ENCODE data around the gene PPL. TPM values are rescaled to one million over a fixed set of nuclear protein-coding genes. Genes with fewer than 3 reads are reported as not detected.

PPL gene
- total and polyA plus RNA-seq, 2 of the 13 experiments (the other 11 are each of a cell fraction or from before 2014, with no cell fraction given) = 5.7 to 6.6 TPM

DNA sequence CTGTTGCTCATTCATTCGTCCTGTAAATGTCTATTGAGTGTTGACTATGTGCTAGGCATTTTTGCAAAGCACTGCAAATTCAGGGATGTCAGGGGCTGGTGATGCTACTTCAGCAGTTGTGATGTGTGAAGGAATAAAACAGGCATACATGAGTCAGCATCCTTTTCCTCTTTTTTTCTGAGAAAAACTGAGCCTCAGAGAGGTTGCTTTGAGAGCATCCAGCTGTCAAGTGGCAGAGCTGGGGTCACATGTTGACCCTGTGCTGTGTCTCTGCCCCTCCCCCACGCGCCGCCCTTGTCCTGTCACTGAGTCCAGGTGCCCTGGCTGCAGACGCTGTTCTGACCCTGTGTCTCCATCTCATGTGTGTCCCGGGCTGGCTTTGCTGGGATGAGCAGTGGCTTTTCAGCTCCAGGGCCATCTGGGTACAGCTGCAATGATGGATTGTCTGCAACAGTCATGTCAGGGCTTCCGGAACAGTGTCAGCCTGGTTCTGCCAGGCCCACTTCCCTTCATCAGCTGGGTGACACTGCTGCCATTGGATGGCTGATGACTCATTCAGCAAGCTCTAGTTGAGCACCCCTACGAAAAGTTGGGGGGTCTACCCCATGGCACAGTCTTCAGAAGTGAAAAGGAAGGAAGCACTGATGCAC, 36.1 kb upstream of the PPL start:
- Histone ChIP-seq H3K36me3 (replicated peaks in 1 of 2; ENCODE audit: control insufficient read depth in 1 of 2, insufficient read depth in 2 of 2, low read length in 2 of 2) (no peaks in the 10 kb centered on the region), H4K20me1 (ENCODE audit: insufficient read depth, low read length) (no peaks in the 10 kb centered on the region), H3K9ac (ENCODE audit: insufficient read depth, low read depth, low read length) (no peak overlapping the region), H3K79me2 (ENCODE audit: insufficient read depth, low read length) (no peaks in the 10 kb centered on the region), H3K4me1 (ENCODE audit: insufficient read depth, low read length) (peaks cover 27% of the 10 kb centered on the region), H3K4me3 (replicated peaks in 1 of 3; ENCODE audit: insufficient read depth in 1 of 3, low read depth in 2 of 3, low read length in 3 of 3) (no peak overlapping the region), H3K27me3 (ENCODE audit: control insufficient read depth in 1 of 2, insufficient read depth in 2 of 2, low read length in 2 of 2) (peaks cover 0 to 11% of the 10 kb centered on the region in 2 experiments; a peak in 3 of 5 replicates), H2AFZ (ENCODE audit: low read length) (no peak overlapping the region), H3K4me2 (ENCODE audit: low read depth, low read length) (no peak overlapping the region), H3K27ac (ENCODE audit: extremely low read length, insufficient read depth, low read length) (no peak overlapping the region), H3K9me3 (ENCODE audit: low read length) (no peaks in the 10 kb centered on the region)
- 5% methylated on average over 6 of the region's 8 CpGs for WGBS (ENCODE audit: low lambda C conversion rate)
- in situ Hi-C loops (cut with HindIII; ENCODE audit: extremely low pct_ligation_motif_present, low pct_unique_long_range_greater_than_20kb) = loop anchor here (25.0 kb wide), 1 partner anchor 461 kb away; no protein-coding TSS in a partner anchor
- DNase-seq (ENCODE audit: low spot score) (no peak), ATAC-seq (no peak), FAIRE-seq (no peak)
- ChIA-PET CTCF (ENCODE audit: low intra/inter-chr PET ratio, low total read pairs) (no interaction called here), POLR2A (no interaction called here)
- TF ChIP-seq SCMH1 (CRISPR knock-in tag; IDR thresholded peaks at IDR 0.05; ENCODE audit: borderline replicate concordance) (no peak), SUZ12 (IDR thresholded peaks at IDR 0.05; ENCODE audit: low read depth, low read length) (no peak), MAFF (IDR thresholded peaks at IDR 0.05; ENCODE audit: low read depth, low read length) (peak; percentile 63), ARNT (IDR thresholded peaks at IDR 0.05) (no peak), ARNT2 (CRISPR knock-in tag; IDR thresholded peaks at IDR 0.05; ENCODE audit: low read depth) (no peak), MAFK (conservative IDR thresholded peaks at IDR 0.05 in 1 of 2, IDR thresholded peaks at IDR 0.05 in 1 of 2; ENCODE audit: low read length in 2 of 2) (peak; percentile 64 to 68), KMT2A (CRISPR knock-in tag; IDR thresholded peaks at IDR 0.05) (no peak), MEIS2 (CRISPR knock-in tag; IDR thresholded peaks at IDR 0.05) (no peak), EHMT2 (IDR thresholded peaks at IDR 0.05; ENCODE audit: borderline replicate concordance, low read depth, low read length) (no peak), NFRKB (IDR thresholded peaks at IDR 0.05) (no peak), HHEX (CRISPR knock-in tag; IDR thresholded peaks at IDR 0.05) (no peak)
- TF ChIP-seq, protein P1, sequence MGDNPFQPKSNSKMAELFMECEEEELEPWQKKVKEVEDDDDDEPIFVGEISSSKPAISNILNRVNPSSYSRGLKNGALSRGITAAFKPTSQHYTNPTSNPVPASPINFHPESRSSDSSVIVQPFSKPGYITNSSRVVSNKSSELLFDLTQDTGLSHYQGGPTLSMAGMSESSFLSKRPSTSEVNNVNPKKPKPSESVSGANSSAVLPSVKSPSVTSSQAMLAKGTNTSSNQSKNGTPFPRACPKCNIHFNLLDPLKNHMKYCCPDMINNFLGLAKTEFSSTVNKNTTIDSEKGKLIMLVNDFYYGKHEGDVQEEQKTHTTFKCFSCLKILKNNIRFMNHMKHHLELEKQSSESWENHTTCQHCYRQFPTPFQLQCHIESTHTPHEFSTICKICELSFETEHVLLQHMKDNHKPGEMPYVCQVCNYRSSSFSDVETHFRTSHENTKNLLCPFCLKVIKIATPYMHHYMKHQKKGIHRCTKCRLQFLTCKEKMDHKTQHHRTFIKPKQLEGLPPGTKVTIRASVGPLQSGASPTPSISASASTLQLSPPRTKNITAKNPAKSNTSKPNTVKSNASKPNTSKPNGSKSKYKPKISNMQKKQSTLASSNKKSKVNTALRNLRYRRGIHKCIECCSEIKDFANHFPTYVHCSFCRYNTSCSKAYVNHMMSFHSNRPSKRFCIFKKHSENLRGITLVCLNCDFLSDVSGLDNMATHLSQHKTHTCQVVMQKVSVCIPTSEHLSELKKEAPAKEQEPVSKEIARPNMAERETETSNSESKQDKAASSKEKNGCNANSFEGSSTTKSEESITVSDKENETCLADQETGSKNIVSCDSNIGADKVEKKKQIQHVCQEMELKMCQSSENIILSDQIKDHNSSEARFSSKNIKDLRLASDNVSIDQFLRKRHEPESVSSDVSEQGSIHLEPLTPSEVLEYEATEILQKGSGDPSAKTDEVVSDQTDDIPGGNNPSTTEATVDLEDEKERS (CRISPR knock-in tag; IDR thresholded peaks at IDR 0.05) = no peak
- TF ChIP-seq, protein P2, sequence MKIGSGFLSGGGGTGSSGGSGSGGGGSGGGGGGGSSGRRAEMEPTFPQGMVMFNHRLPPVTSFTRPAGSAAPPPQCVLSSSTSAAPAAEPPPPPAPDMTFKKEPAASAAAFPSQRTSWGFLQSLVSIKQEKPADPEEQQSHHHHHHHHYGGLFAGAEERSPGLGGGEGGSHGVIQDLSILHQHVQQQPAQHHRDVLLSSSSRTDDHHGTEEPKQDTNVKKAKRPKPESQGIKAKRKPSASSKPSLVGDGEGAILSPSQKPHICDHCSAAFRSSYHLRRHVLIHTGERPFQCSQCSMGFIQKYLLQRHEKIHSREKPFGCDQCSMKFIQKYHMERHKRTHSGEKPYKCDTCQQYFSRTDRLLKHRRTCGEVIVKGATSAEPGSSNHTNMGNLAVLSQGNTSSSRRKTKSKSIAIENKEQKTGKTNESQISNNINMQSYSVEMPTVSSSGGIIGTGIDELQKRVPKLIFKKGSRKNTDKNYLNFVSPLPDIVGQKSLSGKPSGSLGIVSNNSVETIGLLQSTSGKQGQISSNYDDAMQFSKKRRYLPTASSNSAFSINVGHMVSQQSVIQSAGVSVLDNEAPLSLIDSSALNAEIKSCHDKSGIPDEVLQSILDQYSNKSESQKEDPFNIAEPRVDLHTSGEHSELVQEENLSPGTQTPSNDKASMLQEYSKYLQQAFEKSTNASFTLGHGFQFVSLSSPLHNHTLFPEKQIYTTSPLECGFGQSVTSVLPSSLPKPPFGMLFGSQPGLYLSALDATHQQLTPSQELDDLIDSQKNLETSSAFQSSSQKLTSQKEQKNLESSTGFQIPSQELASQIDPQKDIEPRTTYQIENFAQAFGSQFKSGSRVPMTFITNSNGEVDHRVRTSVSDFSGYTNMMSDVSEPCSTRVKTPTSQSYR (CRISPR knock-in tag; IDR thresholded peaks at IDR 0.05; ENCODE audit: borderline replicate concordance) = peak; percentile 81
- TF ChIP-seq, protein P3, sequence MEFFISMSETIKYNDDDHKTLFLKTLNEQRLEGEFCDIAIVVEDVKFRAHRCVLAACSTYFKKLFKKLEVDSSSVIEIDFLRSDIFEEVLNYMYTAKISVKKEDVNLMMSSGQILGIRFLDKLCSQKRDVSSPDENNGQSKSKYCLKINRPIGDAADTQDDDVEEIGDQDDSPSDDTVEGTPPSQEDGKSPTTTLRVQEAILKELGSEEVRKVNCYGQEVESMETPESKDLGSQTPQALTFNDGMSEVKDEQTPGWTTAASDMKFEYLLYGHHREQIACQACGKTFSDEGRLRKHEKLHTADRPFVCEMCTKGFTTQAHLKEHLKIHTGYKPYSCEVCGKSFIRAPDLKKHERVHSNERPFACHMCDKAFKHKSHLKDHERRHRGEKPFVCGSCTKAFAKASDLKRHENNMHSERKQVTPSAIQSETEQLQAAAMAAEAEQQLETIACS (CRISPR knock-in tag; IDR thresholded peaks at IDR 0.05) = no peak
- intact Hi-C loops (cut with micrococcal nuclease; ENCODE audit: unreplicated experiment) = no loop called here
- BruUV-seq (replicated peaks) = no TSS peak

All from HepG2 (cell line).